ENCODE data around the gene ATRNL1.

ATRNL1 gene

GRCh38 chr10:115957786-115958442 is 864.7 kb downstream of the ATRNL1 start:
- DNase-seq: no peak

GRCh38 chr10:115963848-115964247 is 870.7 kb downstream of the ATRNL1 start:
- no peak for DNase-seq

GRCh38 chr10:115964827-115965226 is 871.7 kb downstream of the ATRNL1 start:
- no peak for DNase-seq

- no peak for DNase-seq
Measured at GRCh38 chr10:115965376-115965775, 872.2 kb downstream of the ATRNL1 start.

GRCh38 chr10:115968236-115968635 is 875.1 kb downstream of the ATRNL1 start:
- DNase-seq: no peak

- no peak for DNase-seq
Measured at GRCh38 chr10:115969591-115969990, 876.4 kb downstream of the ATRNL1 start.

GRCh38 chr10:115971921-115972320 is 878.8 kb downstream of the ATRNL1 start:
- no peak for DNase-seq

GRCh38 chr10:115972426-115972825 is 879.3 kb downstream of the ATRNL1 start:
- DNase-seq: no peak

- no peak for DNase-seq
Measured at GRCh38 chr10:115974351-115974750, 881.2 kb downstream of the ATRNL1 start.

- DNase-seq: no peak
Measured at GRCh38 chr10:115974816-115975430, 881.8 kb downstream of the ATRNL1 start.

- no peak for DNase-seq
Measured at GRCh38 chr10:115975506-115975905, 882.3 kb downstream of the ATRNL1 start.

- no peak for DNase-seq
Measured at GRCh38 chr10:115976342-115976741, 883.2 kb downstream of the ATRNL1 start.

- DNase-seq: no peak
Measured at GRCh38 chr10:115977855-115978254, 884.7 kb downstream of the ATRNL1 start.

GRCh38 chr10:115979576-115979975 is 886.4 kb downstream of the ATRNL1 start:
- DNase-seq: no peak

- DNase-seq: no peak
Measured at GRCh38 chr10:115980470-115980869, 887.3 kb downstream of the ATRNL1 start.

- no peak for DNase-seq
Measured at GRCh38 chr10:115981081-115981480, 887.9 kb downstream of the ATRNL1 start.

- no peak for DNase-seq
Measured at GRCh38 chr10:115982076-115982475, 888.9 kb downstream of the ATRNL1 start.

- DNase-seq: no peak
Measured at GRCh38 chr10:115982526-115982925, 889.4 kb downstream of the ATRNL1 start.

- no peak for DNase-seq
Measured at GRCh38 chr10:115985786-115986185, 892.6 kb downstream of the ATRNL1 start.

GRCh38 chr10:115988380-115988779 is 895.2 kb downstream of the ATRNL1 start:
- no peak for DNase-seq

- no peak for DNase-seq
Measured at GRCh38 chr10:115989621-115990020, 896.5 kb downstream of the ATRNL1 start.

- no peak for DNase-seq
Measured at GRCh38 chr10:115992236-115992986, 899.2 kb downstream of the ATRNL1 start.

- no peak for DNase-seq
Measured at GRCh38 chr10:115996031-115996430, 902.9 kb downstream of the ATRNL1 start.

GRCh38 chr10:115998301-115998700 is 905.1 kb downstream of the ATRNL1 start:
- DNase-seq: no peak

All from NCI-H1092 (cell line).